Measurements from ENCODE around the gene CRYBG1. TPM values are rescaled to one million over a fixed set of nuclear protein-coding genes. Genes with fewer than 3 reads are reported as not detected.
A peak's percentile ranks its signal among the peaks of the same experiment; 100 is the strongest.
"Not testable (repeated sequence)": the region's sequence is repeated elsewhere in the genome, so short reads cannot be mapped to it uniquely, and the experiment has no call there.

The CRYBG1 gene
- total RNA-seq, 1 donor from 2014 or later: 16.3 TPM

DNA sequence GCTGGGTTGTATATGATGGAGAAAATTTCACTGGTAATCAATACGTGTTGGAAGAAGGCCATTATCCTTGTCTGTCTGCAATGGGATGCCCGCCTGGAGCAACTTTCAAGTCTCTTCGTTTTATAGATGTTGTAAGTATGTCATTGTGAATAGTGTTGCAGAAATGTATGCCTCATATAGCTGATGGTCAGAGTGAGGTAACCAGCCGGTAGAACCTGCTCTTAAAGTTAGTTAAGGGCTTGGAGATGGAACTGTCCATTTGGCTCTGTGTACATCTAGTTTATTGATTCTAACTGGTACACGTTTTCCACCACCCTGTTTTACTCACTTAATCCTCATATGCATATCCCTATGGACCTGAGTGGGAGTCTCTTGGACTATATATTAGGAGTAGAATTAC, 195.2 kb downstream of the CRYBG1 start:
- no peak for DNase-seq (ENCODE audit: low read depth)

DNA sequence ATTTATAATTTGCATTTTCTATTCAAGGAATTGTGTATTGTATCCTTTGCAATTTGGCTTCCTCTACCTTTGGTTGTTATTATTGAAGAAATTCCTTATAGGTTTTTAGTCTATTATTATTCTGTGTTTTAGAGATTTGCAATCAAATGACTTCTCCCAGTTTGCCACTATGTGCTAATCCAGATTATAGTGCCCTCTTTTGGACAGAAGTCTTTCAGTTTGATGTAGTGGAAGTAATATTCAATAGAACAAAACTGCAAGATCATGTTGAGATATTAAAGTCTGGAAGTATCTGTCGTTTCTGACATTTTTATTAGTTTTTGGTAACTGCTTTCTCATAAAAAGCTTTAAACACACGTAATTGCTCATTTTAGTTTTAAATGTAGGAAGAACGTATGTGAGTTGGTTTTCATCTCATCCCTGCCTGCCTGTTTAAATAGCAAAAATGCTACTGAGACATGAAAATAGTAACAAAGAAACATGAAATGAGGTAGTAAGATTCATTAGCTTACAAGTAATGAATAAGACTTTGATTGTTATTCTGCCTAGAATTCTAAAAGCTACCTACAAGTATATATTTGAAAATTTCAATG, 195.9 kb downstream of the CRYBG1 start:
- DNase-seq (ENCODE audit: low read depth): peak; percentile 52

DNA sequence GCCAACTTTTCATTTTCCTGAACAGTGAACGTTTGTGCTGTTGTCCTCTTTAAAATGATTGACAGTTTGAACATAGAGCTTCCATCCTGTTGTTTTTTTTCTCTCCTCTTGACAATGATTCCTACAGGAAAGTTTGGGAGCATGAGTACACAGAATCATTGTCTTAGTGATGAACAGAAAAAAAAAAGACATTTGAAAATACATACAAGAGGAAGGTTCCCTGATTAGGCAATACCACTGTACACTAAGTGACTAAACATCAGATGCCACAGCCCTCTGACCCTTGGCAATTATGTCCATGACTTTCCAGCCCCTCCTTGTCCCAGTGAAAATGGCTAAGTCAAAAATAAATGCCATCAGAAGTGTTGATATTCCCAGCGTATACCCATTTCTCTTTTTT, 197.3 kb downstream of the CRYBG1 start:
- peak; percentile 53 for DNase-seq (ENCODE audit: low read depth)

DNA sequence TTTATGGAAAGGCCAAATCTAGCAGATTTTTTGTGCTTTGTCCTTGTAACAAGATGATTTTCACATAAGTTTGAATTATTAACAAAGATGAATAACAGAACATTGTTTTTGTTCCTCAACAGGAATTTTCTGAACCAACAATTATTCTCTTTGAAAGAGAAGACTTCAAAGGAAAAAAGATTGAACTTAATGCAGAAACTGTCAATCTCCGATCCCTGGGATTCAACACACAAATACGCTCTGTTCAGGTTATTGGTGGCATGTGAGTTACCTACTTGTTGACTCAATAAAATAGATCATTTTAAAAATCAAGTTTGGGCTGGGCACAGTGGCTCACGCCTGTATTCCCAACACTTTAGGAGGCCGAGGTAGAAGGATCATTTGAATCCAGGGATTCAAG, 197.8 kb downstream of the CRYBG1 start:
- DNase-seq (ENCODE audit: low read depth): no peak

DNA sequence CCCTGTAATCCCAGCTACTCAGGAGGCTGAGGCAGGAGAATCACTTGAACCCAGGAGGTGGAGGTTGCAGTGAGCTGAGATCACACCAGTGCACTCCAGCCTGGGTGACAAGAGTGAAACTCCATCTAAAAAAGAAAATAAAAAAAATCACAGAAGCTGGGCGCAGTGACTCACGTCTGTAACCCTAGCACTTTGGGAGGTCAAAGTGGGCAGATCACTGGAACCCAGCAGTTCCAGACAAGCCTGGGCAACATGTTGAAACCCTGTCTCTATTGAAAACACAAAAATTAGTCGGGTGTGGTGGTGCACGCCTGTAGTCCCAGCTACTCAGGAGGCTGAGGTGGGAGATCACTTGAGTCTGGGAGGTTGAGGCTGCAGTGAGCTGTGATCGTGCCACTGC, 199.1 kb downstream of the CRYBG1 start:
- DNase-seq (ENCODE audit: low read depth): not testable (repeated sequence)

DNA sequence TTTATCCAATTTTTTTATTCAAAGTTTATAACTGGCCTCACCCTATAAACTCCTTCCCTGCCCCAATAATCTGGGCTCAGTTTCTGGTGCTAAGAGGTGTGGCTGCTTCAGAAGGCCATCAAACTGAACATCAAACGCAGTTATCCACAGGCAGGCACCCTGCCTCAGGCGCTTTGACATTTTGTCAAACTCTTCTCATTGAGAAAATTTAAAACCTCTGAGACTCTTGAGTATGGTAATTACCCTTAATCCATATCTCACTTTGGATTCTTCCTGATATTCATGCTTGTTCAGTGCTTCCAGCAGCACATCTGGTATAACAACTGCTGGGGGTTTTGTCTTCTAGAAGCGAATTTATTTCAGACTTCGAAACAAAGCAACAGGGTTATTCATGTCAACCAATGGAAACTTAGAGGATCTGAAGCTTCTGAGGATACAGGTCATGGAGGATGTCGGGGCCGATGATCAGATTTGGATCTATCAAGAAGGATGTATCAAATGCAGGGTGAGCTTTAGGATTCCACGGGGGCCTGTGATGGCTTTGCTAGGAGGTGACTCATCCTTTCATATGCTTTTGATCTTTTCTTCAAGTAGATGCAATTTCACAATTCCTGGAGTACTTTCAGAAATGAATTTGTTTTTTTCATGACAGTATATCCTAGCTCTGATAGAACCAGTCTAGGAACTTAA, 200.6 kb downstream of the CRYBG1 start:
- peak; percentile 48 for DNase-seq (ENCODE audit: low read depth)

DNA sequence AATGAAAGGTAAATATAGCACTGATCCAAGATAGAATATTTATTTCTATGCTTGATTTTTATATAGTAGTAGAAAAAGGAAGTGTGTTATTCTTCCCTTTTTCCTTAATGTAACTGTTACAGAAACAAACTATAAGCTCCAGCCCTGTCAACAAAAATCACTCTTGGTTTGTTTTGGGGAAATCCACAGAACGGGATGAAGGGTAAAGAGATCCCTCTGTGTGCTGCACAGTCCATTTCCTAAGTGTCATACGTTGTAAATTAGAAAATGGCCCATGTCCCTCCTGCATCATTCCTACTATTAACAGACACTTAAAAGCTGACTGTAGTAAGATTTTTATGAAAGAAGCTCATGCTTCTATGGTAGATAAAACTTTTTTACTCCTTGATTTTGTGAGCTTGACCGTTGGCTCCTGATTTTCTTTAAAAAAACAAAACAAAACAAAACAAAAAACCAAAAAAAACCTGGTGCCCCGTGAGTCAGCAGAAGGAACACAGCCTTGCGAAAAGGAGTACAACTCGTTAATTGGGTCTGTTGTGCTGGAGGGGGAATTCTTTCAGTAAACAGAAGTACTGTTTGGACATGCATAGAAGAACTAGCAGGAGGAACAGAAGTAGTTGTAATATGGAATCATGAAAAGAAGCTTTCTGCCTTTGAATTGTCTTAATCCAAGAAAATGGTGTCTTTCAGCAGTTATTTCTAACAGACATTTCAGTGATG, 201.3 kb downstream of the CRYBG1 start:
- DNase-seq (ENCODE audit: low read depth): peak; percentile 48

DNA sequence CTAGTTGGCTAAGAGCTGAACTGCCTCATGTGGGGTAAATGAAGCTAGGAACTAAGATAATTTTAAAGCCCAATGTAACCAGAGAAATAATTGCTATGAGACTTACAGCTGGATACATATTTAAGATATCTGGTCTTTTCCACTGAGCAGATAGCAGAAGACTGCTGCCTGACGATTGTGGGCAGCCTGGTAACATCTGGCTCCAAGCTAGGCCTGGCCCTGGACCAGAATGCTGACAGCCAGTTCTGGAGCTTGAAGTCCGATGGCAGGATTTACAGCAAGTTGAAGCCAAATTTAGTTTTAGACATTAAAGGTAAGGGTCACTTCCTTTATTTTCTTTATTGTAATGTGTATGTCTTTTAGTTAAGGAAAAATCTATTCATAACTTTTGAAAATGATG, 203.1 kb downstream of the CRYBG1 start:
- DNase-seq (ENCODE audit: low read depth): no peak

DNA sequence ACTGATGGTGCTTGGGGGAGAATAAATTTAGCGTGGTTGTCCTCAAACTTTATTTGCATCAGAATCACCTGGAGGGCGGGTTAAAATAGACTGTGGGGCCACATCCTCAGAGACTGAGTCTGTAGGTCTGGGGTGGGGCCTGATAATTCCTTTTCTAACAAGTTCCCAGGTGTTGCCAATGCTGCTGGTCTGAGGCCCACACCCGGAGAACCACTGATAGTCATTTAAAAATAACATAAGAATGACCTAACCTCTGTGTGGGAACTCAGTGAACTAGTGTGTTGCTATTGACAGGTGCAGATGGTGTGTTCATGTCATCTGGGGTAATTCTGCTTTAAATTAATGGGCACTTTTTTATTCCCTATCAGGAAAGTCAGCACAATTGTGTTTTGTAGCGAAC, 204.0 kb downstream of the CRYBG1 start:
- DNase-seq (ENCODE audit: low read depth): no peak

DNA sequence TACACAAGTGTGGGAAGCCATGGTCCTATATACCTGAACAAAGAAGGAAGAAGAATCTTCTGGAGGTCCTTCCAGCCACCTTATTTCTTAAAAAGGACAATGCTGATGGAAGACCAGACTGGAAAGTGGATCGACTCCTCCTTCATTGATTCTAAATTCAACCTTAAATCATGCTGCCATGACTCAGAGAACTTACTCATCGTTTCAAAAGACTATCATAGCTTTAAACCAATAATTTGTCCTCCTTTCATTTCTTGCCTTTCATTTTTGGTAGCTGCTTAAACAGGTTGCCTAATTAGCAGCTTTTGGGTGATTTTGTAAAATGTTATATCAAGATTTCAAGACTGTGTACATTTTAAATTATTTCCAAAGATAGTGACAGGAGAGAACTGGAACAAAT, 208.0 kb downstream of the CRYBG1 start:
- DNase-seq (ENCODE audit: low read depth): peak; percentile 32

DNA sequence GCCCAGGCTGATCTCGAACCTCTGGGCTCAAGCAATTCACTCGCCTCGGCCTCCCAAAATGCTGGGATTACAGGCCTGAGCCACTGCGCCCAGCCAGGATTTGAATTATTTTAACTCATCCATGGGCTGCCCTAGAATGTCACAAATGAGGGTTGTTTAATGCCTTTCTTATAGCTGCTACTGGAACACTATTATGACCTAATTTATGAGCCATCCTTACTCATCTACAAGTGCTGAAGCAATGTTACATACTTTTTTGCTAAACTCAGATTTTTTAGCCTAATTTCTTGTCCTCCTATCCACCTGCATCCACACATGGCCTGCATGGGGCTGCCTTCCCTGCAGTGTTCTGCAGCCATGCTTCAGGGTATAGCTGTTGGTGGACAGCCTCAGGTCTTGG, 208.9 kb downstream of the CRYBG1 start:
- DNase-seq (ENCODE audit: low read depth): no peak

DNA sequence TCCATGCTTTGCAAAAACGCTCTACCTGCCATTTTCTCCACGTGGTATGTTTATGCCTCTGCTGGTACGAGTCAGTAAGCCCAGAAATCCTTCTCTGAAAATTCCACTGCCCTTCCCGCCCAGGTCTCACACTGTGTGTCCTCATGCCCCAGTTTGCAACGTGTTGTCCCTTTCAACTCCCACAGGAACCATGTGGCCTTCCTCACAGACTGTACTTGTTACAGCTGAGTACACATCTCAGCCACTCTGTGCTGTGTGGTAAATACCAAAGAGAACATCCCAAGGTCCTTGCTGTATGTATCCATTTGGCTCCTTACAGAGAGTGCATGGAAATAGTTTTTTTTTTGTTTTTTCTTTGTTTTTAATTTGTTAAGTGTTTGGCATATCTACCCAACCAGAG, 211.9 kb downstream of the CRYBG1 start:
- DNase-seq (ENCODE audit: low read depth): peak; percentile 34

DNA sequence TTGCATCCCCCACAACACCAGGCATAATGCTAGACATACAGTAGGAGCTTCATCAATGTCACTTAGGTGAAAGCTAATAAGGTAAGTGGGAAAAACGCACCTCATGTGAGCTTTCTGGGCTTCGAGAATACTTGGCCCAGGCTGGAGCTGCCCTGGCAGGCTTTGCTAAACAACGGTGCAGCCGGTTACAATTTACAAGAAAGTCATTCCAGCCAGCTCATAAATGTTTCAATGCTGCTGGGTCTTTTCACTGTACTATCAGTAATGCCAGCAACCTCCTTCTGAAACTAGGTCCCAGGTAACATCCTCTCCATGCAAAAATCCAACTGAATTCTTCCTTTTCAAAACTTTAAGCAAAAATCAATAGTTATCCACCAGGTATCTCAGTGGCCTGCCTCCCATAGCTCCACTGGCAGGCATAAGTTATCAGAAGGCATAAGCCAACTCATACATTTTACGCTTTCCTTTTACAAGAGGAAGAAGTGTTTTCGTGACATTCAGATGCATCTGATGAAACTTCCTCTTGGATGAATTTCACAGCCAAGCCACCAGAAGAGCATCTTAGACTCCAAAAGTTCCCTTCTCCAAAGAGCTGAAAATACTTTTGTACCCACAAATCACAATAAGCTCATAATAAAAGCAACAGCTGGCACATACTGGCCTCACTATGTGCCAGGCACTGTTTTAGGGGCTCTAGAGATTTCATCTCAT, 212.5 kb downstream of the CRYBG1 start:
- no peak for DNase-seq (ENCODE audit: low read depth)

DNA sequence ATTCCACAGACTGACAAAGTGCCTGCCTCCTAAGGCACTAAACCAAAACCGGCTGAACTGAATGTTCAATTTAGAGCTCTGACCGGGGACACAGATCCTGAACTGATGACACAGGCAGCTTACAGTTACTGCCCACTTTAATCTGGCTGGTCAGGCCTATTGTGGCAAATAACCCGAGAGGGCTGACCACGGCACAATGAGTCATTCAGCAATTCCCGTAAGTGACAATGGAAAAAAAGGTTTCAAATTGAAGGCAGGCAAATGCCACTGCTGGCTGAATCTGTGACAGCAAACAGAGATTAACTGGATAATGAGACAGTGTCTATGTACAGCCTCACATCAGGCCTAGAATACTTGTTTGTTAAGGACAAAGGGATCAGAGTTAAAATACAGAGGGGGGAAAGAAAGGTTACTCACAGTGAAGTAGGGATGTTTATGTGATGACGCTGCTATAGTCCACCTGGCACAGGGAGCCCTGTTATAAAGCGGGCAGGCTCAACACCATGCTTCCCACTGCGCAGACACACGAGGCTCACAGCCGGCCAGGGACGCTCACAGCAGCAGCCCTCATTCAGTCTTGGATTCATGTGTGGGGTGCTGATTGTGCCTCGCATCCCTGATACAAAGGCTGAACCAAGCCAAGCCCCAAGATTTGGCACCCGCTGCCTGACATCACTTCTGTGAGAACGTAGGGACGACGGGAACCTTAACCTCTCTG, 214.4 kb downstream of the CRYBG1 start:
- peak; percentile 90 for DNase-seq (ENCODE audit: low read depth)

DNA sequence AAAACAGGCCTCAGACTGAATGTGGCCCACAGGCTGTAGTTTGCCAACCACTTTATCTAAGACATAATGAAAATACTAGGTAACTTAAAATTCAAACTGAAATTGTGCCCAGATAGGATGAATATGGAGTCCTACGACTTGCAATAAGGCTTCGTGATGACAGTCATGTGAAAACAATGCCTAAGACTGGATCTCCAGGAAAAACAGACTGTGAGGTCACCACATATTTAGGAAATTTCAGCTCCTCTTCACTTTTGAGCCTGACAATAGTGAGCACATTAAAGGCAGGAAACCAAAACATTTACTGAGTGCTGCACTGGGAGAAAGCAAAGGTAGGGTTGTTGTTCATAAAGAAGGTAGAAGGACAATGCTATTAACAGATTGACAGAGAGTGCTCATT, 218.8 kb downstream of the CRYBG1 start:
- no peak for DNase-seq (ENCODE audit: low read depth)

DNA sequence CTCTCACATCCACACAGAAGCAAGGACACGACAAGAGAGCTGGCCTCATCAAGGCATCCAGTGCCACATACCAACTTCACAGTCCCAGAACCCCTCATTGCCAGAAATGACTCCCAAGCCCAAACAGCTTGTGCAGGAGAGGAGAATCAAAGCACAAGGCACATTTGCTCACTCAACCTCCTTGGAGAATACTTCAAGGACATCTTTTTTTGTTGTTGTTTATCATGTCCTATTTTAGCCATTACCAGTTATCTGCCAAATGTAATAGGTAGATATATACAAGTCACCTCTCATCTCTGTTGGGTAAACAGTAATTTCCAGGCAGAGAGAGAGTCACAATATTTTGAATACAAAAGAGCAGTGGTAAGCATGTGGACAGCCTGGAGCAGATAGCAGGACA, 221.0 kb downstream of the CRYBG1 start:
- no peak for DNase-seq (ENCODE audit: low read depth)

DNA sequence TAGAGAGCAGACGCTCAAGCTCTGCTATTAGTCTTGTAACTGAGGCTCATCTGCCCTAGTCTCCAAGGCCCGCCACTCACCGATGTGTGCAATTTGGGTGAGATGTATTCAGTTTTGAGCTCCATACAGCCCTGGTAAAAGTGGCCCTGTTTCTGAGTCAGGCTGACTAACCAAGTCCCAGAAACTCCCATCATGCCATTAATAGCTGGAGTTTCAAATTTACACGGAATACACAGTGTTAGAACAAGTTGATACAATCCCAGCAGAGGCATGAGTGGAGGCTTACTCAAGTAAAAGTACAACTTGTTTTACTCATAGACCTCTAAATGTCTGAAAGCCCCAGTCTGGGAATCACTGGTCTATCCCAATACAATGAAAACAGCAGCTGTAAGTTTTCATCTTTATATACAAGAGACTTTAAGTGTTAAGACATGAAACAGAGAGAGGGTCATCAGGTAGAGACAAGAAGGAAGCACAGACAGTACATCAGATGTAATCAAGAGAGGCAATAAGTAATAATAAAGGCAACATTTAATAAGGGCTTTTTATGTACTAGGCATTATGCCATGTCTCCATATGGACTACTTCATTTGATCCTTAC, 226.4 kb downstream of the CRYBG1 start:
- no peak for DNase-seq (ENCODE audit: low read depth)

DNA sequence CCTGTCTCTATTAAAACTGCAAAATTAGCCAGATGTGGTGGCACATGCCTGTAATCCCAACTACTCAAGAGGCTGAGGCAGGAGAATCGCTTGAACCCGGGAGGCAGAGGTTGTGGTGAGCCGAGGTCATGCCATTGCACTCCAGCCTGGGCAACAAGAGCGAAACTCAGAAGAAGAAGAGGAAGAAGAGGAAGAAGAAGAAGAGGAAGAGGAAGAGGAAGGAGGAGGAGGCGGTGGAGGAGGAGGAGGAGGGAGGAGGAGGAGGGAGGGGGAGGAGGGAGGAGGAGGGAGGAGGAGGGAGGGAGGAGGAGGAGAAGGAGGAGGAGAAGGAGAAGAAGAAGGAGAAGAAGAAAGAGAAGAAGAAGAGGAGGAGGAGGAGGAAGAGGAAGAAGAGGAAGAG, 228.4 kb downstream of the CRYBG1 start:
- DNase-seq (ENCODE audit: low read depth): not testable (repeated sequence)

DNA sequence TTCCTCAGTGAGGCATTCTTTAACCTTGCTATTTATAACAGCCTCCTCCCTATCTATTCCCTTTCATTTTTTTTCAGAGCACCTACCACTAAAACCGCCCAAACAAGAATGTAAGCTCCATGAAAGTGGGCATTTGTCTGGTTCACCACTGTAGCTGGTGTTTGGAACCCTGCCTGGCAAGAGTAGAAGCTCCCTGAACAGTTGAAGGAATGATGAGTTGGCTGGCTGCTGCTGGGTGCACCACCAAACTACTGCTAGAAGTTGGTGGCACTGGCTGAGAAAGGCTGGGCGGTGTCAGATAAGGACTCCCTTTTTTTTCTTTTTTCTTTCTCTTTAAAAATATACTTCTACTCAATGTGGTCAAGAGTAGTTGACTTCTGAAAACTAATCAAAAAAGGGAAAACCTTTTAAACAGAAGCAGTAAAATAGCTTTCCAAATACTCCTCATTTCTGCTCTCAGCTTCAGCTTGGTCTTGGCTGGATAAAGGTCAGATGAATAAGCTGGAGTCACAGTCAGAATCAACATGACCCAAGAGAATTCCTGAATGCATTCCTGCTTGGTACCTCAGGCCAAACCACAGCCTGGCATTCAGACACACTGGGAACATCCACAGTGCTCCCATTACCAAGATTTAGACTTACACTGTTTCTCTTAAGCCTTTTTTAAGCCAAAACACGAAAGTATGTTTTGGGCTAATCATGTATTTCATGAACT, 230.8 kb downstream of the CRYBG1 start:
- DNase-seq (ENCODE audit: low read depth): peak; percentile 97

DNA sequence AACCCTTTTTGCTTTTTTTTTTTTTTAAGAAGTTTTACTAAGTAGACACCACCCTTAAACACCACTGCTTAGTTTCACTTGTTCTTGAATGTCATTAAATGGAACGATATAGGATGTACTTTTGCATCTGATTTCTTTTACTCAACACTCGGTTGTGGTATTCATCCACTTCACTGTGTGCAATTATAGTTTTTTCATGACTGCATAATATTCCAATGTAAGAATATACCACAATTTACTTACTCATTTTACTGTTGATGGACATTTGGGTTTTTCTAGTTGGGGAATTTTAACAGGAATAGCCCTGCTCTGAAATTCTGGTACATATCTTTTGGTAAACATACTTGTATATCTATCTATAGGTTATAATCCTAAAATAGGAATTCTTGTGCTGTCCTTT, 238.9 kb downstream of the CRYBG1 start:
- no peak for DNase-seq (ENCODE audit: low read depth)

DNA sequence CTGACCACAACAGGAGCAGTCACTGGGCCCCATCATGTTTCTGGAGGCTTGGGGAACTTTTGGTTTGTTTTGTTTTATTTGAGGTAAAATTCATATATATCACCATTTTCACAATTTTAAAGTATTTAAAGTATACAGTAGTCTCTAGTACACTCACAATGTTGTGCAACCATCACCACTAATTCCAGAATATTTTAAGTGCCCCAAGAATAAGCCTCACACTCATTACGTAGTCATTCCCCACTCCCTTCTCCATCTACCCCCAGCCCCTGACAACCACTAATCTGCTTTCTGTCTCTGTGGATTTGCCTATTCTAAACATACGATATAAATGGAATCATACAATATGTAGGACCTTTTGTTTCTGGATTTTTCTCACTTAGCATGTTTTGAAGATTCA, 239.8 kb downstream of the CRYBG1 start:
- no peak for DNase-seq (ENCODE audit: low read depth)
